ENCODE results near the gene THTPA. TPM values are rescaled to one million over a fixed set of nuclear protein-coding genes. Genes with fewer than 3 reads are reported as not detected.
A peak's percentile ranks its signal among the peaks of the same experiment; 100 is the strongest.

Gene THTPA
- total and polyA plus RNA-seq, 2 of the 13 experiments (the other 11 are each of a cell fraction or from before 2014, with no cell fraction given), result 7.4 to 8.7 TPM

- 0 out of 2 replicates have a peak, but pooled peaks have one; percentile 12 for TF ChIP-seq ZNF138 (CRISPR knock-in tag; IDR thresholded peaks at IDR 0.05; ENCODE audit: low read depth)
- no peak for TF ChIP-seq ZNF709 (CRISPR knock-in tag; IDR thresholded peaks at IDR 0.05)
- TF ChIP-seq TP53 (CRISPR knock-in tag; conservative IDR thresholded peaks at IDR 0.05), result no peak
- TF ChIP-seq ZNF792 (CRISPR knock-in tag; IDR thresholded peaks at IDR 0.05), result no peak
- no peak for TF ChIP-seq NRL (CRISPR knock-in tag; IDR thresholded peaks at IDR 0.05; ENCODE audit: borderline replicate concordance)
- no peak for TF ChIP-seq ATF2 (CRISPR knock-in tag; IDR thresholded peaks at IDR 0.05)
- no peak for TF ChIP-seq ZNF275 (CRISPR knock-in tag; IDR thresholded peaks at IDR 0.05; ENCODE audit: borderline replicate concordance)
- TF ChIP-seq NFE2L1 (CRISPR knock-in tag; IDR thresholded peaks at IDR 0.05; ENCODE audit: borderline replicate concordance), result 0 out of 2 replicates have a peak, but pooled peaks have one; percentile 12
- TF ChIP-seq DNMT3B (CRISPR knock-in tag; conservative IDR thresholded peaks at IDR 0.05), result no peak
- TF ChIP-seq NFYB (CRISPR knock-in tag; IDR thresholded peaks at IDR 0.05), result no peak
- no peak for TF ChIP-seq JDP2 (CRISPR knock-in tag; IDR thresholded peaks at IDR 0.05; ENCODE audit: borderline replicate concordance)
- no peak for TF ChIP-seq ZNF609 (CRISPR knock-in tag; IDR thresholded peaks at IDR 0.05; ENCODE audit: borderline replicate concordance)
- TF ChIP-seq NONO (IDR thresholded peaks at IDR 0.05), result no peak
- TF ChIP-seq NONO (CRISPR knock-in tag; conservative IDR thresholded peaks at IDR 0.05), result 0 out of 2 replicates have a peak, but pooled peaks have one; percentile 14
- no peak; the same call in 1 of the 2 replicates for TF ChIP-seq ARID2 (CRISPR knock-in tag; IDR thresholded peaks at IDR 0.05; ENCODE audit: borderline replicate concordance)
- no peak for TF ChIP-seq PRDM10 (CRISPR knock-in tag; IDR thresholded peaks at IDR 0.05; ENCODE audit: low read depth)
- peak; percentile 72; the same call in 1 of the 2 replicates for TF ChIP-seq ZC3H13 (CRISPR knock-in tag; IDR thresholded peaks at IDR 0.05)
- no peak for TF ChIP-seq ZNF354B (CRISPR knock-in tag; IDR thresholded peaks at IDR 0.05)
- no peak for TF ChIP-seq SP4 (CRISPR knock-in tag; IDR thresholded peaks at IDR 0.05)
- TF ChIP-seq ZNF263 (CRISPR knock-in tag; IDR thresholded peaks at IDR 0.05), result no peak
- TF ChIP-seq NFRKB (IDR thresholded peaks at IDR 0.05), result no peak
Measured at GRCh38 chr14:23589606-23590005, 33.5 kb downstream of the THTPA start (continued).

All from HepG2 (cell line).